HG03565 (cell line): ENCODE results near the gene RD3L.

Source experiments
- ATAC-seq: cut with Tn5 transposase; IDR thresholded peaks from one replicate; pipeline ENCODE4 v1.9.1; 2021; ENCODE audit warnings: mild to moderate bottlenecking, moderate library complexity; ENCODE audit not compliant: unreplicated experiment

The RD3L gene

GRCh38 chr14:103897075-103897947, 45.0 kb downstream of the RD3L start:
- ATAC-seq, result no peak

- no peak for ATAC-seq
These were observed 45.8 kb downstream of the RD3L start for GRCh38 chr14:103896578-103896977.

- no peak for ATAC-seq
These were observed 47.6 kb downstream of the RD3L start for GRCh38 chr14:103894723-103895059.

GRCh38 chr14:103894034-103894722, 48.2 kb downstream of the RD3L start:
- no peak for ATAC-seq

GRCh38 chr14:103892247-103892646, 50.1 kb downstream of the RD3L start:
- ATAC-seq, result no peak

GRCh38 chr14:103891667-103892215, 50.6 kb downstream of the RD3L start:
- no peak for ATAC-seq

- no peak for ATAC-seq
These were observed 51.3 kb downstream of the RD3L start for GRCh38 chr14:103890821-103891666.
